GM10847 (cell line): ENCODE results near the gene SEC24B.

Experiments
- POLR2A ChIP-seq: IDR thresholded peaks from 2 replicates; pipeline ENCODE4 v1.6.1; 2011; ENCODE audit not compliant: insufficient read length; ENCODE audit errors: extremely low read depth

The SEC24B gene

DNA sequence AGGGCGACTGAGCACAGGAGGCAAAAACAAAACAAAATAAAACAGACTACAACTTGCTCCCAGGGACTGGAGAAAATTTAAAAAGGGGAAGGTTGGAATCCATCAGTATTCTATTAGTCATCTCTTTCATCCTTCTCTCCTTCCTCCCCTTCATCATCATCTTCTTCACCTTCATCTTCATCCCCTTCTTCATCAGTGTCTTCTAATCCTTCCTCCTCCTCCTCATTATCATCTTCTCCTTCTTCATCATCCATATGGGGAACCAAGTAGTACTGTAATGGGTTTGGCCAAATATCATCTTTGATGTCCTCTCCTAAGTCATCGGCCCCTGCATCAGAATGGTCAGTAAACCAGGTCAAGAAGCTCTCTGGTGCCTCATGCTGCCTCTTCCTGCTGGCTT is 119.5 kb downstream of the SEC24B start:
- no peak for TF ChIP-seq POLR2A

GRCh38 chr4:109554971-109555370 is 121.4 kb downstream of the SEC24B start:
- no peak for TF ChIP-seq POLR2A

GRCh38 chr4:109557433-109557832 is 123.8 kb downstream of the SEC24B start:
- TF ChIP-seq POLR2A, result no peak

- no peak for TF ChIP-seq POLR2A
These were observed 126.0 kb downstream of the SEC24B start for GRCh38 chr4:109559625-109559982.

- peak; percentile 73 for TF ChIP-seq POLR2A
These were observed 126.5 kb downstream of the SEC24B start, which contains the start of gene MCUB for GRCh38 chr4:109559983-109560686. Gene MCUB, plus strand, starts transcription at chr4:109560246. Its CDS starts 92 bp downstream, at chr4:109560338.

DNA sequence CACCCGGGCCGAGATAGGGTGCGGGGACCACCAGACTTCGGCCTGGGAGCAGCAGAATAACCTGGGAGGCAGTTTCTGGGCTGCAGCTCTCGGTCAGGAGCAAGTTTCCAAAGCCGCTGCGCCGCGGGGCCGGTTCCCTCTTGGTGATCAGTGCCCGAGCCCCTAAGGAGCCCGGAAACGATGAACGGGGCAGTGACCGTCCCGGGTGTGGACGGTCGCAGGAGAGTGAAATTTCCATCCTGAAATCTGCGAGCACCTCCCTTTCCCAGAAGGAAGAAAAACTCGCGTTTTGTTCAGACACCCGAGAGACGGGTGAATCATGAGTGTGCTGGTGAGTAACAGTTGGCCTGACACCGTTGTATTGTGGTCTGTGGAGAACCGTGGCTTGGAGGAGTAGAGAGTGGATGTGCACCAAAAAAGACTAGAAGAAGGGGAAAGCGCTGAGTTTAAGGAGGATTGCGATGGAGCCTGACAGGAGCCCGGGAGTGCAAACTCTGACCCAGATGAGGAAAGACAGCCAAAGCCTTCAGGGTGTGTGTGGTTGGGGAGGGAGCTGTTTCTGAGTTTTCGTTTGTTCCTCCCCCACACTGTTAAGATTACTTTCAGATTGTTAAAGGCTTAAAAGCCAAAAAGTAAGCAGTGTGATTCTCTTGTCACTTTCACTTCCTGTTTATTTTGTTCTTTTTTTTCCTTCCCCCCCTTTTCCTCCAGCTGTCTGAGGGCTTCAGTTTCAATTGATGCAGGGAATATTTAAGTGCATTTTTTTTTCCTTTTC is 127.3 kb downstream of the SEC24B start:
- peak; percentile 36 for TF ChIP-seq POLR2A

- TF ChIP-seq POLR2A, result no peak
These were observed 129.0 kb downstream of the SEC24B start for GRCh38 chr4:109562457-109563239.

DNA sequence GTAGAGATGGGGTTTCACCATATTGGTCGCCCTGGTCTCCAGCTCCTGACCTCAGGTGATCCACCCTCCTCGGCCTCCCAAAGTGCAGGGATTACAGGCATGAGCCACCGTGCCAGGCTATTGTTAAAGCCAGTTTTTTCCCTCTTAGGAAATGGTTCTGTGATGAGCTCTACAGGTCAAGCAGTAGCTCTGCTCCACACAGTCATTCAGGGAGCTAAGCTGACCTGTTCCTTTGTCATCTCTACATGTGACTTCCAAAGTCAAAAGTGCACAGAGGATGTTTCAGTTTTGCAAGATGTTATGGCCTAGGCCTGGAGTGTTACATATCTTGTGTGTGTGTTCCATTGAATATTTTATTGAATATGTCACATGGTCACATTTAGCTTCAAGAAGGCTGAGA is 137.9 kb downstream of the SEC24B start:
- TF ChIP-seq POLR2A, result no peak

DNA sequence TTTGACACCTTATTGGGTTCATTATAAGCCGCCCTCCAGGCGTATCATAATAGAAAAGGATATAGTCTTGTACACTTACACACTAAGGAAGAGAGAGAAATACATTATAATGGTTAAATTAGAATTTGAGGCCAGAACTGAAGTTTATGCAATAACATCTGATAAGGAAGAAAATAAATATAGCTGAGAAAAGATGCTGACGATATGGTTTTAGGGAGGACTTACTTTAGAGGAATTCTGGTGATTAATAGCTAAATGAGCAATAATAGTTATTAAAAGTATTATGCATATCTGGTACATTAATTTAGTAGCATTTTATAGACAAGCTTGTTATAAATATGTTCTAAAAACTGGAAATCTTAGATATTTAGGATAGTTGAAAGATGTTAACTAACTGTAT is 138.5 kb downstream of the SEC24B start:
- TF ChIP-seq POLR2A, result no peak

GRCh38 chr4:109574443-109574850 is 140.8 kb downstream of the SEC24B start:
- TF ChIP-seq POLR2A, result no peak

- TF ChIP-seq POLR2A, result no peak
These were observed 141.6 kb downstream of the SEC24B start for GRCh38 chr4:109574931-109575804.

- no peak for TF ChIP-seq POLR2A
These were observed 142.8 kb downstream of the SEC24B start for GRCh38 chr4:109576462-109576861.

DNA sequence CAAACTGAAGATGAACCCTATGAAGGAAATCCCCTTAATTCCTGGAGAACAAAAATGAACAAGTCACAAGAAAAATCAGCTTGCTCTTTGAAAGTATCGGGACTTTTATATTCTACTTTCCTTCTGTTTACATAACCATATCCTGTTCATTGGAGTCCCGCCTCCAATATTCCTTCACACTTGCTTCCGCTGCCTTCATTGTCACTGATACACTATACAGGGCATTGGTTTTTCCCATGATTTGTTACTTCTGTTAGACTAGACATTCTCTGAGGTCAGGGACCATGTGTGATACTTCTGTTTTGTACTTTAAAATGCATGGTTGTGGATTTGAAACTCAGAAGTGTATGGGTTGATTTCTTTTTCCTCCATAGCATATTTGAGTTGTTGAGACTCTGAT is 145.2 kb downstream of the SEC24B start:
- TF ChIP-seq POLR2A, result no peak

- TF ChIP-seq POLR2A, result no peak
These were observed 154.6 kb downstream of the SEC24B start for GRCh38 chr4:109588176-109588575.

GRCh38 chr4:109589119-109589518 is 155.5 kb downstream of the SEC24B start:
- TF ChIP-seq POLR2A, result no peak
